ENCODE measurements around the gene SPTSSA.

Gene SPTSSA

GRCh38 chr14:34465069-34465859, 3.2 kb upstream of the SPTSSA start:
- no peak for DNase-seq (ENCODE audit: extremely low read depth, low read depth)
- TF ChIP-seq CTCF (IDR thresholded peaks at IDR 0.05; ENCODE audit: low read depth, low read length), result no peak

GRCh38 chr14:34463598-34463961, 1.5 kb upstream of the SPTSSA start:
- no peak for TF ChIP-seq CTCF (IDR thresholded peaks at IDR 0.05; ENCODE audit: low read depth, low read length)
- DNase-seq (ENCODE audit: extremely low read depth, low read depth), result no peak

GRCh38 chr14:34461334-34462131, 507 bp downstream of the SPTSSA start:
- TF ChIP-seq CTCF (IDR thresholded peaks at IDR 0.05; ENCODE audit: low read depth, low read length), result no peak
- no peak for DNase-seq (ENCODE audit: extremely low read depth, low read depth)

- no peak for DNase-seq (ENCODE audit: extremely low read depth, low read depth)
- no peak for TF ChIP-seq CTCF (IDR thresholded peaks at IDR 0.05; ENCODE audit: low read depth, low read length)
These were observed 1.2 kb downstream of the SPTSSA start for GRCh38 chr14:34460841-34461240.

GRCh38 chr14:34460295-34460694, 1.7 kb downstream of the SPTSSA start:
- no peak for DNase-seq (ENCODE audit: extremely low read depth, low read depth)
- no peak for TF ChIP-seq CTCF (IDR thresholded peaks at IDR 0.05; ENCODE audit: low read depth, low read length)

- no peak for DNase-seq (ENCODE audit: extremely low read depth, low read depth)
- no peak for TF ChIP-seq CTCF (IDR thresholded peaks at IDR 0.05; ENCODE audit: low read depth, low read length)
These were observed 4.9 kb downstream of the SPTSSA start for GRCh38 chr14:34457186-34457585.

GRCh38 chr14:34453226-34453625, 8.8 kb downstream of the SPTSSA start:
- TF ChIP-seq CTCF (IDR thresholded peaks at IDR 0.05; ENCODE audit: low read depth, low read length), result no peak
- no peak for DNase-seq (ENCODE audit: extremely low read depth, low read depth)

All from AG09319 (cell line).